GM12878 (cell line): Measurements from ENCODE around the gene SULT1C4. TPM values are rescaled to one million over a fixed set of nuclear protein-coding genes. Genes with fewer than 3 reads are reported as not detected.

Experiments used
- ATAC-seq: fragments of 200-7000 bp; cut with Tn5 transposase; 3 replicates; pipeline ENCODE4 v1.9.1; 2020; ENCODE audit warnings: mild to moderate bottlenecking, moderate library complexity
- BruUV-seq: library from RNA; stranded (reverse); fragments of 400-500 nt; replicated peaks from 2 replicates; lab custom pipeline; 2021; lab: Mats Ljungman, UMichigan
- CTCF ChIA-PET: fragments of 300-600 bp; sonication (Branson Sonifier 250); formaldehyde crosslinking; extraction: SDS; loops from one replicate; lab custom pipeline; 2021; ENCODE audit warnings: inconsistent platforms; lab: Yijun Ruan, JAX
- POLR2A ChIA-PET: fragments of 350-600 bp; formaldehyde crosslinking; extraction: SDS; loops from one replicate; lab custom pipeline; 2021; ENCODE audit warnings: inconsistent platforms; lab: Charles Lee
- RAD21 ChIA-PET: fragments of 300-600 bp; sonication (Branson Sonifier 250); formaldehyde crosslinking; loops from one replicate; lab custom pipeline; 2023; ENCODE audit warnings: antibody characterized with exemption; ENCODE audit not compliant: unreplicated experiment; lab: Charles Lee
- SMC1A ChIA-PET: fragments of 300-600 bp; sonication (Branson Sonifier 250); formaldehyde crosslinking; loops from one replicate; lab custom pipeline; 2023; ENCODE audit not compliant: unreplicated experiment, uncharacterized antibody; lab: Charles Lee
- DNase-seq: peaks from one replicate; pipeline ENCODE4 v3.0.0-alpha.2; 2011; ENCODE audit warnings: low read depth, low spot score
- FAIRE-seq: peaks from 3 replicates; lab custom pipeline; 2011; peaks lifted over from hg19 to GRCh38; lab: Jason Lieb, UNC
- H2AFZ ChIP-seq: 2 replicates; pipeline ENCODE4 v1.6.0; 2011; ENCODE audit warnings: low read depth, low read length, control low read depth; ENCODE audit not compliant: control insufficient read depth
- H3K27ac ChIP-seq: 2 replicates; pipeline ENCODE4 v1.5.1; 2011; ENCODE audit warnings: control low read depth; ENCODE audit not compliant: control insufficient read depth, insufficient read depth
- H3K27me3 ChIP-seq, 2 experiments: replicated peaks in 1 of 2; 2 replicates each; pipeline versions ENCODE4 v1.6.0 to v1.6.1; 2011; ENCODE audit warnings: low read length in 1 of 2; ENCODE audit not compliant: control insufficient read depth in 2 of 2, insufficient read depth in 2 of 2
- H3K36me3 ChIP-seq, 2 experiments: 2 replicates each; pipeline ENCODE4 v1.5.1; 2011; ENCODE audit warnings: low read length in 1 of 2; ENCODE audit not compliant: control insufficient read depth in 2 of 2, insufficient read depth in 2 of 2
- H3K4me1 ChIP-seq: 2 replicates; pipeline ENCODE4 v1.6.1; 2011; ENCODE audit warnings: mild to moderate bottlenecking, low read length, moderate library complexity, mixed read lengths; ENCODE audit not compliant: control insufficient read depth, insufficient read depth
- H3K4me2 ChIP-seq: 2 replicates; pipeline ENCODE4 v1.6.0; 2011; ENCODE audit warnings: control low read depth; ENCODE audit not compliant: control insufficient read depth, insufficient read depth
- H3K4me3 ChIP-seq: fragments of 200-600 bp; sonication (generic); 2 replicates; pipeline ENCODE4 v1.5.1; 2016
- H3K79me2 ChIP-seq: 2 replicates; pipeline ENCODE4 v1.6.0; 2011; ENCODE audit warnings: low read length; ENCODE audit not compliant: control insufficient read depth, insufficient read depth
- H3K9ac ChIP-seq: 2 replicates; pipeline ENCODE4 v1.8.0; 2011; ENCODE audit warnings: low read length, control low read depth, mixed read lengths; ENCODE audit not compliant: control insufficient read depth, insufficient read depth
- H3K9me3 ChIP-seq: replicated peaks from 3 replicates; pipeline ENCODE4 v1.5.1; 2011; ENCODE audit warnings: mild to moderate bottlenecking, low read length; ENCODE audit not compliant: control insufficient read depth, insufficient read depth
- H4K20me1 ChIP-seq: 2 replicates; pipeline ENCODE4 v1.6.0; 2011; ENCODE audit not compliant: control insufficient read depth, insufficient read depth
- ATF3 ChIP-seq: IDR thresholded peaks from 2 replicates; pipeline ENCODE4 v1.6.1; 2011; ENCODE audit warnings: low read depth, mild to moderate bottlenecking, low read length, moderate library complexity, borderline replicate concordance; ENCODE audit errors: extremely low read depth
- ETV6 ChIP-seq, 2 experiments: fragments of 450-650 bp in 1 of 2; IDR thresholded peaks in 1 of 2; conservative IDR thresholded peaks in 1 of 2; 2 replicates each; pipeline ENCODE4 v1.6.1; 2014; ENCODE audit warnings: antibody characterized with exemption in 1 of 2, borderline replicate concordance in 1 of 2, low read depth in 1 of 2, mild to moderate bottlenecking in 1 of 2, moderate library complexity in 1 of 2
- HDAC6 ChIP-seq: fragments of 200-600 bp; sonication (generic); IDR thresholded peaks from one replicate; pipeline ENCODE4 v1.8.0; 2017; ENCODE audit warnings: antibody characterized with exemption; ENCODE audit not compliant: unreplicated experiment
- HDGF ChIP-seq: fragments of 450-650 bp; IDR thresholded peaks from 2 replicates; pipeline ENCODE4 v1.6.1; 2016; ENCODE audit warnings: antibody characterized with exemption
- IRF5 ChIP-seq: fragments of 450-650 bp; IDR thresholded peaks from 2 replicates; pipeline ENCODE4 v1.6.1; 2017; ENCODE audit warnings: borderline replicate concordance
- KAT2A ChIP-seq: conservative IDR thresholded peaks from 2 replicates; pipeline ENCODE4 v1.6.1; 2011; ENCODE audit warnings: low read depth, low read length; ENCODE audit not compliant: control insufficient read depth
- MYC ChIP-seq: IDR thresholded peaks from 2 replicates; pipeline ENCODE4 v1.6.1; 2011; ENCODE audit warnings: mild to moderate bottlenecking, low read length, moderate library complexity, inconsistent platforms; ENCODE audit not compliant: insufficient read depth, insufficient replicate concordance, insufficient read length, severe bottlenecking
- SPI1 ChIP-seq: IDR thresholded peaks from 2 replicates; pipeline ENCODE4 v1.6.1; 2011; ENCODE audit warnings: low read depth, mild to moderate bottlenecking, low read length, moderate library complexity, borderline replicate concordance; ENCODE audit not compliant: insufficient read depth
- WGBS: methylation state at CpG from one replicate; pipeline ENCODE4 v1.1.6; 2016; ENCODE audit warnings: low lambda C conversion rate; ENCODE audit not compliant: insufficient replicate concordance, insufficient coverage; ENCODE audit errors: missing lambda C conversion rate; 5-methylcytosine and 5-hydroxymethylcytosine counted together
- in situ Hi-C: fragments of 300-500 bp; cut with MboI; formaldehyde crosslinking; loops from 9 replicates; pipeline ENCODE4 v1.14.3; 2018; ENCODE audit warnings: mixed read lengths
- intact Hi-C: fragments of 100-400 bp; cut with micrococcal nuclease; formaldehyde crosslinking; loops from one replicate; pipeline ENCODE4 v1.14.2; 2022; ENCODE audit not compliant: unreplicated experiment
- polyA plus RNA-seq, 11 experiments: library from polyadenylated mRNA; depleted of rRNA in 4 of 11; unstranded in 6 of 11; stranded (reverse) in 5 of 11; fragments of >200 nt; fragmentation: Nextera tagmentation in 4 of 11; fragmentation: Illumina TruSeq in 1 of 11; extraction: Ambion mirVana in 4 of 11; extraction: Trizol in 1 of 11; gene quantifications; 1 replicate in 1 of 11; 2 replicates in 10 of 11; pipeline versions ENCODE4 v1.2.1 to v1.2.3, GENCODE V29; 2011 to 2016; ENCODE audit warnings: inconsistent platforms in 2 of 11, missing spikeins in 2 of 11, low read depth in 1 of 11
- total RNA-seq, 4 experiments: library from RNA; depleted of rRNA in 3 of 4; stranded (reverse); fragments of >200 nt in 3 of 4; fragmentation: Illumina TruSeq in 1 of 4; extraction: Trizol in 1 of 4; gene quantifications; 2 replicates each; pipeline versions ENCODE4 v1.2.1 to v1.2.3, GENCODE V29; 2013 to 2021

SULT1C4 gene
- total and polyA plus RNA-seq, 10 of the 15 experiments (the other 5 are each of a cell fraction or from before 2014, with no cell fraction given), result 0.04 TPM; not detected in 9

GRCh38 chr2:108370080-108370479 is 7.7 kb upstream of the SULT1C4 start (continued):
- no peak for TF ChIP-seq ETV6 (conservative IDR thresholded peaks at IDR 0.05 in 1 of 2, IDR thresholded peaks at IDR 0.05 in 1 of 2; ENCODE audit: borderline replicate concordance in 1 of 2, low read depth in 1 of 2)
- TF ChIP-seq HDAC6, result no peak
- no peak for TF ChIP-seq KAT2A

- Histone ChIP-seq H4K20me1 (no peaks in the 10 kb centered on the region), H3K36me3 (no peaks in the 10 kb centered on the region), H2AFZ (no peak overlapping the region), H3K9me3 (no peaks in the 10 kb centered on the region), H3K79me2 (no peaks in the 10 kb centered on the region), H3K4me3 (no peak overlapping the region), H3K4me1 (no peaks in the 10 kb centered on the region), H3K27me3 (no peaks in the 10 kb centered on the region), H3K27ac (no peak overlapping the region), H3K9ac (no peak overlapping the region), H3K4me2 (no peak overlapping the region)
- TF ChIP-seq IRF5 (no peak), MYC (no peak), HDGF (no peak), ATF3 (no peak), SPI1 (peak; percentile 62; the same call in 1 of the 2 replicates)
- DNase-seq (no peak), ATAC-seq (peak; percentile 69), FAIRE-seq (no peak)
- in situ Hi-C loops (no loop called here), intact Hi-C loops (no loop called here)
- ChIA-PET POLR2A (no interaction called here), RAD21 (no interaction called here), SMC1A (interaction anchor here (0.6 to 1.5 kb wide), 5 partner anchors 8 to 259 kb away, joined by 3 to 4 read pairs (median 3); no protein-coding TSS in a partner anchor), CTCF (no interaction called here)
- no TSS peak for BruUV-seq
- WGBS, result 54% methylated on average over 4 of the region's 4 CpGs
These were observed 980 bp upstream of the SULT1C4 start for GRCh38 chr2:108376774-108377173.
